Adrenal gland (tissue), 12 donors: ENCODE results near the gene ALOX15B. TPM values are rescaled to one million over a fixed set of nuclear protein-coding genes. Genes with fewer than 3 reads are reported as not detected.

Source experiments
- DNase-seq, 7 donors: peaks; one replicate each; pipeline ENCODE4 v3.0.0-alpha.2; 2019 to 2020
- H3K27ac ChIP-seq, 5 donors: fragments of 200-600 bp; sonication (generic) in 4 of 5; 1 replicate in 3 of 5; 2 replicates in 2 of 5; pipeline versions ENCODE4 v1.5.1 to v1.8.0; 2016 to 2020; ENCODE audit warnings: mild to moderate bottlenecking in 1 of 5
- H3K27me3 ChIP-seq: fragments of 200-600 bp; 2 replicates; pipeline ENCODE4 v1.8.0; 2021
- H3K36me3 ChIP-seq, 2 donors: fragments of 200-600 bp; replicated peaks in 1 of 2; 1 replicate in 1 of 2; 2 replicates in 1 of 2; pipeline versions ENCODE4 v1.5.1 to v1.8.0; 2018 to 2022
- H3K4me1 ChIP-seq, 2 donors: fragments of 200-600 bp; replicated peaks in 1 of 2; 1 replicate in 1 of 2; 2 replicates in 1 of 2; pipeline versions ENCODE4 v1.5.1 to v1.8.0; 2018 to 2021
- H3K4me3 ChIP-seq, 4 donors: fragments of 200-600 bp; sonication (generic) in 3 of 4; one replicate each; pipeline ENCODE4 v1.5.1; 2016 to 2018
- H3K9me3 ChIP-seq, 3 donors: fragments of 200-600 bp; sonication (generic) in 1 of 3; replicated peaks in 1 of 3; 1 replicate in 2 of 3; 2 replicates in 1 of 3; pipeline versions ENCODE4 v1.5.1 to v1.8.0; 2016 to 2021
- POLR2A ChIP-seq, 2 donors: fragments of 450-650 bp; IDR thresholded peaks; one replicate each; pipeline ENCODE4 v1.6.1; 2017; ENCODE audit warnings: antibody characterized with exemption in 2 of 2, mild to moderate bottlenecking in 2 of 2, moderate library complexity in 1 of 2
- WGBS, 4 donors: extraction: QIAGEN DNeasy Blood & Tissue Kit in 2 of 4; methylation state at CpG; one replicate each; pipeline versions ENCODE4 v1.1.5 to v1.1.7; 2013 to 2017; 5-methylcytosine and 5-hydroxymethylcytosine counted together
- intact Hi-C, 2 donors: fragments of 100-400 bp; cut with DNase I; formaldehyde crosslinking; loops; one replicate each; pipeline versions ENCODE4 v1.14.1 to v1.15.0; 2022 to 2023
- polyA plus RNA-seq, 3 donors: library from polyadenylated mRNA; stranded (reverse); fragments of 200-250 nt in 2 of 3; fragments of 350-450 nt in 1 of 3; fragmentation: Illumina TruSeq in 1 of 3; extraction: RNeasy Lipid Tissue Mini Kit (QIAGEN cat#74804) in 1 of 3; gene quantifications; one replicate each; pipeline ENCODE4 v1.2.3, GENCODE V29; 2013 to 2014
- total RNA-seq, 9 donors: library from RNA; depleted of rRNA in 4 of 9; stranded (reverse); fragments of >200 nt in 4 of 9; fragments of 120-200 nt in 1 of 9; fragmentation: NEBNext Ultra II Directional in 1 of 9; extraction: Animal tissue kit (Norgen Biotek cat#: 25700) in 1 of 9; gene quantifications; one replicate each; pipeline versions ENCODE4 v1.1.0 to v1.2.4, GENCODE V29; 2013 to 2023
- TF ChIP-seq, protein P1 (sequence below), 6 experiments: fragments of 450-650 bp in 4 of 6; fragments of 200-600 bp in 2 of 6; sonication (generic) in 1 of 6; IDR thresholded peaks; 1 replicate in 5 of 6; 2 replicates in 1 of 6; pipeline versions ENCODE4 v1.5.1 to v1.8.0; 2016 to 2021; ENCODE audit warnings: antibody characterized with exemption in 6 of 6, mild to moderate bottlenecking in 2 of 6, moderate library complexity in 1 of 6
- donor health status: healthy with polysubstance abuse.
- donor health status: Bipolar disorder and iron deficiency.
- donor health status: DM: yes; HTN: yes; CAD: no.
- donor health status: DM: no; HTN: no; CAD: no.
- donor health status: DM: no; HTN: no; CAD: no.
- donor health status: DM: yes; HTN: yes; CAD: no.

Gene ALOX15B
- total and polyA plus RNA-seq, 12 donors, result 1.1 to 9.8 (median 3.9) TPM; not detected in 1

DNA sequence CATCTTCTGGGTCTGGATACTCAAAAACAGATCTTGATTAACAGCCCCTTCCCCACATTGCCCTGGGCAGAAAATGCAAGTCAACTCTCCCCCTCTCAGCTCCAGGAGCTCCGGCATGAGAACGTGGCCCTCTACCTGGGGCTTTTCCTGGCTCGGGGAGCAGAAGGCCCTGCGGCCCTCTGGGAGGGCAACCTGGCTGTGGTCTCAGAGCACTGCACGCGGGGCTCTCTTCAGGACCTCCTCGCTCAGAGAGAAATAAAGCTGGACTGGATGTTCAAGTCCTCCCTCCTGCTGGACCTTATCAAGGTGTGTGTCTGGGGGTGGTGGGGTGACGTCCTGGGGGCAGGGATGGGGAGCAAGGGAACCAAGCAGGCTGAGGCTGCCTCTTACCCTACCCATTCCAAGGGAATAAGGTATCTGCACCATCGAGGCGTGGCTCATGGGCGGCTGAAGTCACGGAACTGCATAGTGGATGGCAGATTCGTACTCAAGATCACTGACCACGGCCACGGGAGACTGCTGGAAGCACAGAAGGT lies 26.7 kb upstream of the ALOX15B start:
- Histone ChIP-seq H3K9me3 (no peaks in the 10 kb centered on the region), H3K4me3 (no peak overlapping the region), H3K36me3 (no peaks in the 10 kb centered on the region), H3K27me3 (peaks cover 26% of the 10 kb centered on the region), H3K27ac (no peak overlapping the region), H3K4me1 (peaks cover 12 to 15% of the 10 kb centered on the region in 2 donors)
- intact Hi-C loops, result no loop called here
- no peak for TF ChIP-seq POLR2A (IDR thresholded peaks at IDR 0.05)
- TF ChIP-seq, protein P1, sequence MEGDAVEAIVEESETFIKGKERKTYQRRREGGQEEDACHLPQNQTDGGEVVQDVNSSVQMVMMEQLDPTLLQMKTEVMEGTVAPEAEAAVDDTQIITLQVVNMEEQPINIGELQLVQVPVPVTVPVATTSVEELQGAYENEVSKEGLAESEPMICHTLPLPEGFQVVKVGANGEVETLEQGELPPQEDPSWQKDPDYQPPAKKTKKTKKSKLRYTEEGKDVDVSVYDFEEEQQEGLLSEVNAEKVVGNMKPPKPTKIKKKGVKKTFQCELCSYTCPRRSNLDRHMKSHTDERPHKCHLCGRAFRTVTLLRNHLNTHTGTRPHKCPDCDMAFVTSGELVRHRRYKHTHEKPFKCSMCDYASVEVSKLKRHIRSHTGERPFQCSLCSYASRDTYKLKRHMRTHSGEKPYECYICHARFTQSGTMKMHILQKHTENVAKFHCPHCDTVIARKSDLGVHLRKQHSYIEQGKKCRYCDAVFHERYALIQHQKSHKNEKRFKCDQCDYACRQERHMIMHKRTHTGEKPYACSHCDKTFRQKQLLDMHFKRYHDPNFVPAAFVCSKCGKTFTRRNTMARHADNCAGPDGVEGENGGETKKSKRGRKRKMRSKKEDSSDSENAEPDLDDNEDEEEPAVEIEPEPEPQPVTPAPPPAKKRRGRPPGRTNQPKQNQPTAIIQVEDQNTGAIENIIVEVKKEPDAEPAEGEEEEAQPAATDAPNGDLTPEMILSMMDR (IDR thresholded peaks at IDR 0.05), result no peak
- 84 to 90% (median 85%) methylated on average over 14 to 15 of the region's 15 CpGs for WGBS, 4 donors
- DNase-seq, result no peak

DNA sequence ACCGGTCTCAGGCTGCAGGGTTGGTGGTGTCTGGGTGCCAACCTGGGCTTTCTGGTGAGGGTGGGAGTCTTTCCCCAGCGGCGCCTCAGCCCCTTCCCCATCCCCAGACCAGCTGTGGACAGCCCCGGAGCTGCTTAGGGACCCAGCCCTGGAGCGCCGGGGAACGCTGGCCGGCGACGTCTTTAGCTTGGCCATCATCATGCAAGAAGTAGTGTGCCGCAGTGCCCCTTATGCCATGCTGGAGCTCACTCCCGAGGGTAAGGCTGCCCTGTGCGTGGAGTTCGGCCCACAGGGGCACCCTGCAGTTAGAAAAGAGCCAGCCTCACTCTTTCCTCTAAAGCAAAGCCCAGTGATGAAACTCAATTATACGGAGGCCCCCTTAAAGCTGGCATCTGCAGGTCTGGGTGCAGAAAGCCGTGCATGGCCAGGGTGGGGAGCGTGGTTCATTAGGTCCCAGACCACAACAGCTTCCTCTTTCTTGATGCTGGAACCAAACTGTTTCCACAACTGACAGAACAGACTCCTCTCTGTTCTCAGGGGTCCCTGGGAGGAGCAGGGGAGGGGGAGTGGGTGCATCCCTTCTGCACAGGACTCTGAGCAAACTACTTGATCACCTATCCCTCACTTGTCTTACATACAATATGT lies 25.7 kb upstream of the ALOX15B start:
- intact Hi-C loops, result no loop called here
- no peak overlapping the region for H3K27ac ChIP-seq
- no peaks in the 10 kb centered on the region for H3K9me3 ChIP-seq

DNA sequence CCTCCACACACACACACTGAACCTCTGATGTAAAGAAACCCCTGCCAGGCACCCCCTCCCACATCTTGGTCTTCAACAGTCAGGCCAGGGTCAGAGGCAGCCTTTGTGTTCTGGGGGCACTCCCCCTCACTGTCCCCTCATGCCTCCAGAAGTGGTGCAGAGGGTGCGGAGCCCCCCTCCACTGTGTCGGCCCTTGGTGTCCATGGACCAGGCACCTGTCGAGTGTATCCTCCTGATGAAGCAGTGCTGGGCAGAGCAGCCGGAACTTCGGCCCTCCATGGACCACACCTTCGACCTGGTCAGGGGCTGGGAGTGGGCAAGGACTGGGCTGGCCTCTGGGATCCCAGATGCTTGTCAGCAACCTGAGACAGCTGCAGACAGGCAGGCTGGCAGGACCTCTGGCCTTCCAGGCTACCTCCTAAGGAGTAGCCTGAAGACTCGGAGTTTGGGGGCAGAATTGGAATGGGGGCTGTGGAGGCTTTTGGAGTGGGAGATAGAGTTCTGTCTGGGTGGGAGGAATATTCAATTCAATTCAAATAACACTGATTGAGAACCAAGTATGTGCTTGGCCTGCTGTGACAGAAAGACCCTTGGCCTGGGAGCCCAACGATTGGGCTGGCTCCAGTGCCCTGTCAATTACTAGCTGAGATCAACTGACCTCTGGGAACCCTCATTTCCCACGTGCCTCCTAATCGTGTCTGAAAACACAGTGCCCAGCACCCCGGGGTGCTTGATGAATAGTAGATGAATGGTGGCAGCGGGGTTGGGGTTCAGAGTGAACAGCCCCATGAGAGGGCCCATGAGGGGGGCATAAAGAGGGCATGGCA lies 24.9 kb upstream of the ALOX15B start:
- H3K4me3 ChIP-seq, result no peak overlapping the region
- no peaks in the 10 kb centered on the region for H3K36me3 ChIP-seq
- no peaks in the 10 kb centered on the region for H3K9me3 ChIP-seq
- 76 to 93% (median 83%) methylated on average over 6 to 12 of the region's 12 CpGs for WGBS, 4 donors
- no peak overlapping the region for H3K27ac ChIP-seq
- intact Hi-C loops, result no loop called here
- no peak for TF ChIP-seq POLR2A (IDR thresholded peaks at IDR 0.05)
- TF ChIP-seq, protein P1 (IDR thresholded peaks at IDR 0.05), result no peak
- DNase-seq, result no peak
- H3K4me1 ChIP-seq, result peaks cover 12 to 16% of the 10 kb centered on the region in 2 donors
- H3K27me3 ChIP-seq, result peaks cover 26% of the 10 kb centered on the region

More for the DNA sequence above, 25.7 kb upstream of the ALOX15B start:
- H3K4me1 ChIP-seq, result peaks cover 12 to 16% of the 10 kb centered on the region in 2 donors
- WGBS, 4 donors, result 80 to 86% (median 82%) methylated on average over 3 to 17 of the region's 17 CpGs
- peaks cover 26% of the 10 kb centered on the region for H3K27me3 ChIP-seq
- no peaks in the 10 kb centered on the region for H3K36me3 ChIP-seq
- no peak for TF ChIP-seq POLR2A (IDR thresholded peaks at IDR 0.05)
- TF ChIP-seq, protein P1 (IDR thresholded peaks at IDR 0.05), result no peak
- H3K4me3 ChIP-seq, result no peak overlapping the region
- no peak for DNase-seq

DNA sequence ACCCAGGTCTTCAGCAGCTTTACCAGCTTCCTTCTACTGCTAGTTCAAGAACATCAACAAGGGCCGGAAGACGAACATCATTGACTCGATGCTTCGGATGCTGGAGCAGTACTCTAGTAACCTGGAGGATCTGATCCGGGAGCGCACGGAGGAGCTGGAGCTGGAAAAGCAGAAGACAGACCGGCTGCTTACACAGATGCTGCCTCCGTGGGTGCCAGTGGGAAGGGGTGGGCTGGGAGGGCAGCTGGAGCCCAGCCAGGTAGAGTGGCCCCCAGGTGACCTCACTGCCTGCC lies 24.4 kb upstream of the ALOX15B start:
- no peak for DNase-seq
- Histone ChIP-seq H3K27me3 (peaks cover 26% of the 10 kb centered on the region), H3K36me3 (no peaks in the 10 kb centered on the region), H3K4me1 (peaks cover 12 to 16% of the 10 kb centered on the region in 2 donors), H3K9me3 (no peaks in the 10 kb centered on the region), H3K27ac (no peak overlapping the region), H3K4me3 (no peak overlapping the region)
- intact Hi-C loops, result no loop called here
- TF ChIP-seq POLR2A (IDR thresholded peaks at IDR 0.05), result no peak
- TF ChIP-seq, protein P1 (IDR thresholded peaks at IDR 0.05), result no peak
- 87 to 94% (median 94%) methylated on average over 8 to 9 of the region's 9 CpGs; no CpG with 5 or more reads in 1 of the 4 donors for WGBS, 4 donors
